Right lobe of liver (tissue), 6 donors: Measurements from ENCODE around the gene CCDC170. TPM values are rescaled to one million over a fixed set of nuclear protein-coding genes. Genes with fewer than 3 reads are reported as not detected.
A peak's percentile ranks its signal among the peaks of the same experiment; 100 is the strongest.

Experiments used
- ATAC-seq, 4 donors: fragments of 200-7000 bp; cut with Tn5 transposase; one replicate each; pipeline ENCODE4 v1.9.1; 2020; ENCODE audit warnings: mild to moderate bottlenecking in 4 of 4, moderate library complexity in 4 of 4
- DNase-seq, 3 donors: peaks; one replicate each; pipeline ENCODE4 v3.0.0-alpha.2; 2020
- H3K27ac ChIP-seq, 3 donors: fragments of 200-600 bp; one replicate each; pipeline ENCODE4 v1.8.0; 2022
- H3K27me3 ChIP-seq, 2 donors: fragments of 200-600 bp; one replicate each; pipeline ENCODE4 v1.8.0; 2022
- H3K36me3 ChIP-seq, 4 donors: fragments of 200-600 bp; sonication (generic) in 1 of 4; one replicate each; pipeline versions ENCODE4 v1.5.1 to v1.8.0; 2017 to 2022; ENCODE audit warnings: control low read depth in 1 of 4
- H3K4me1 ChIP-seq, 4 donors: fragments of 200-600 bp; sonication (generic) in 1 of 4; one replicate each; pipeline versions ENCODE4 v1.5.1 to v1.8.0; 2017 to 2022; ENCODE audit warnings: control low read depth in 1 of 4
- H3K4me3 ChIP-seq, 3 donors: fragments of 200-600 bp; one replicate each; pipeline ENCODE4 v1.8.0; 2022
- H3K9me3 ChIP-seq, 4 donors: fragments of 200-600 bp; sonication (generic) in 1 of 4; one replicate each; pipeline versions ENCODE4 v1.5.1 to v1.8.0; 2017 to 2022; ENCODE audit warnings: control low read depth in 1 of 4
- POLR2A ChIP-seq: fragments of 450-650 bp; IDR thresholded peaks from one replicate; pipeline ENCODE4 v1.6.1; 2017; ENCODE audit warnings: antibody characterized with exemption, mild to moderate bottlenecking
- WGBS: methylation state at CpG from one replicate; pipeline ENCODE4 v1.1.6; 2018; ENCODE audit warnings: low coverage, low lambda C conversion rate; ENCODE audit not compliant: insufficient coverage; ENCODE audit errors: missing lambda C conversion rate; 5-methylcytosine and 5-hydroxymethylcytosine counted together
- intact Hi-C, 2 donors: fragments of 100-400 bp; cut with DNase I; formaldehyde crosslinking; loops; one replicate each; pipeline versions ENCODE4 v1.11.2 to v1.14.1; 2022
- total RNA-seq, 6 experiments: library from RNA; depleted of rRNA in 2 of 6; stranded (reverse); fragments of >200 nt in 2 of 6; fragmentation: NEBNext Ultra II Directional in 3 of 6; extraction: Animal tissue kit (Norgen Biotek cat#: 25700) in 3 of 6; gene quantifications; one replicate each; pipeline versions ENCODE4 v1.1.0 to v1.2.4, GENCODE V29; 2016 to 2023
- TF ChIP-seq, protein P1 (sequence below), 4 donors: fragments of 200-600 bp in 3 of 4; fragments of 450-650 bp in 1 of 4; IDR thresholded peaks; one replicate each; pipeline versions ENCODE4 v1.5.1 to v1.8.0; 2016 to 2022; ENCODE audit warnings: antibody characterized with exemption in 4 of 4, mild to moderate bottlenecking in 2 of 4
- donor health status: DM: no; HTN: yes; CAD: no.
- donor health status: DM: no; HTN: no; CAD: no.
- donor health status: DM: no; HTN: no; CAD: no.
- donor health status: DM: no; HTN: yes; CAD: no.
- donor health status: DM: no; HTN: yes; CAD: no.

CCDC170 gene
- total RNA-seq, 6 experiments from 2014 or later = 0.31 to 0.93 (median 0.55) TPM

DNA sequence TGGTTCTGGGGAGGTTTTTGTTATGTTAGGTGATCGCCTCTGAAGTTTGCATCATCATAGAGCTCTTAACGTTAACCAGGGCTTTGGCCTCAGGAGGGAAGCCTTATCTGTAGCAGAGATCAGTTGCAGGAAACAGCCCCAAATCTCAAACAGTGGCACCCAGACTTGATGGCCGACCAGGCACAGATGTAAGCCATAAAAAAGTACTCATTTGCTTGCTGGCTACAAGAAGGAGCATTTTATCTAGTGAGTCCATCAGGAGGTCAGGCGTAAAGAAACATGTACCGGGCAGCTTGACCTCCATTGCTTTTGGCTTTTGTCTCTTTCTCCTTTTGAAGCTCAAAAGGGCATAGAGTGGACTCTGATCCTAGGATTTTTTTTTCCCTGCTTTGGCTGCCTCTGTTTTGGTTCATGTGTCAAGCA lies 122.3 kb downstream of the CCDC170 start:
- H3K36me3 ChIP-seq = no peaks in the 10 kb centered on the region
- peak overlapping the region; percentile 12 to 41 (median 15) for H3K4me3 ChIP-seq
- no peak for TF ChIP-seq POLR2A
- TF ChIP-seq, protein P1, sequence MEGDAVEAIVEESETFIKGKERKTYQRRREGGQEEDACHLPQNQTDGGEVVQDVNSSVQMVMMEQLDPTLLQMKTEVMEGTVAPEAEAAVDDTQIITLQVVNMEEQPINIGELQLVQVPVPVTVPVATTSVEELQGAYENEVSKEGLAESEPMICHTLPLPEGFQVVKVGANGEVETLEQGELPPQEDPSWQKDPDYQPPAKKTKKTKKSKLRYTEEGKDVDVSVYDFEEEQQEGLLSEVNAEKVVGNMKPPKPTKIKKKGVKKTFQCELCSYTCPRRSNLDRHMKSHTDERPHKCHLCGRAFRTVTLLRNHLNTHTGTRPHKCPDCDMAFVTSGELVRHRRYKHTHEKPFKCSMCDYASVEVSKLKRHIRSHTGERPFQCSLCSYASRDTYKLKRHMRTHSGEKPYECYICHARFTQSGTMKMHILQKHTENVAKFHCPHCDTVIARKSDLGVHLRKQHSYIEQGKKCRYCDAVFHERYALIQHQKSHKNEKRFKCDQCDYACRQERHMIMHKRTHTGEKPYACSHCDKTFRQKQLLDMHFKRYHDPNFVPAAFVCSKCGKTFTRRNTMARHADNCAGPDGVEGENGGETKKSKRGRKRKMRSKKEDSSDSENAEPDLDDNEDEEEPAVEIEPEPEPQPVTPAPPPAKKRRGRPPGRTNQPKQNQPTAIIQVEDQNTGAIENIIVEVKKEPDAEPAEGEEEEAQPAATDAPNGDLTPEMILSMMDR (IDR thresholded peaks at IDR 0.05) = no peak
- H3K27ac ChIP-seq = peak overlapping the region; percentile 60 to 87 (median 67)
- 13% methylated on average over 5 of the region's 5 CpGs for WGBS
- H3K4me1 ChIP-seq = peaks cover 0 to 33% (median 2%) of the 10 kb centered on the region in 4 donors
- H3K9me3 ChIP-seq = no peaks in the 10 kb centered on the region
- no peaks in the 10 kb centered on the region for H3K27me3 ChIP-seq
- intact Hi-C loops = no loop called here
- ATAC-seq (peak; percentile 67 to 89 (median 80)), DNase-seq (peak in 1 of 3 donors; percentile 53)

DNA sequence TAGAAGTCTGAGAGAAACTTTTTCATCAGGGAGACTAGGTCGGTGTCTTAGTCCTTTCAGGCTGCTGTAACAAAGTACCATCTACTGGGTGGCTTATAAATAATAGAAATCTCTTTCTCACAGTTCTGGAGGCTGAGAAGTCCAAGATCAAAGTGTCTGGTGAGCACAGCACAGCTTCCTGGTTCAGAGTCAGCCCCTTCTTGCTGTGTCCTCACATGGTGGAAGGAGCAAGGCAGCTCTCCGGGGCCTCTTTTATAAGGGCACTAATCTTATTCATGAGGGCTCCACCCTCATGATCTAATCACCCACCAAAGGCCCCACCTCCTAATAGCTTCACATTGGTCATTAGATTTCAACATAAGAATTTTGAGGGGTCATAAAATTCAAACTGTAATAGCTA lies 122.8 kb downstream of the CCDC170 start:
- Histone ChIP-seq H3K27me3 (no peaks in the 10 kb centered on the region), H3K36me3 (no peaks in the 10 kb centered on the region), H3K4me1 (peaks cover 0 to 33% (median 2%) of the 10 kb centered on the region in 4 donors), H3K4me3 (peak overlapping the region; percentile 12 to 41 (median 15)), H3K9me3 (no peaks in the 10 kb centered on the region), H3K27ac (peak overlapping the region; percentile 60 to 87 (median 67))
- TF ChIP-seq, protein P1 (IDR thresholded peaks at IDR 0.05) = no peak
- no peak for TF ChIP-seq POLR2A
- 22% methylated on average over 1 of the region's 2 CpGs for WGBS
- ATAC-seq (peak; percentile 32 to 47 (median 39)), DNase-seq (no peak)
- intact Hi-C loops = no loop called here

DNA sequence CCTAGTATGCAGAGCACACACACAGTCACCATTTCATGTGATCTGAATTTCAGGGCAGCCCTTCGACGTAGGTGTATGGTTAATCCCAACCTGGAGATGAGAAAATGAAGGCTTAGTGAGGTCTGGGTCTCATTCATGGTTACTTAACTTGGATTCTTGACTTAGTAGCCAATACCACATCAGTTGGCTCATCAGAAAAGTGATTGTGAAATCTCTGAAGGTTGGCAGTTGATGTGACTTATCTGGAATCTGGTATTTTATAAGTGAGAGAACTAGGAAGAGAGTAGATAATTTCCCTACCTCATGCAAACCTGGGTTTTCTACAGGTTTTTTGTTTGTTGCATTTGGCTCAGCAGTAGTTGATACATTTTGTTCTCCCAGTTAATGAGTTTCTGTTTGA lies 123.7 kb downstream of the CCDC170 start:
- H3K36me3 ChIP-seq = no peaks in the 10 kb centered on the region
- H3K4me3 ChIP-seq = no peak overlapping the region
- no peaks in the 10 kb centered on the region for H3K27me3 ChIP-seq
- no peak for TF ChIP-seq POLR2A
- TF ChIP-seq, protein P1 (IDR thresholded peaks at IDR 0.05) = no peak
- H3K27ac ChIP-seq = peak overlapping the region in 2 of 3 donors; percentile 60 to 87
- H3K9me3 ChIP-seq = no peaks in the 10 kb centered on the region
- H3K4me1 ChIP-seq = peaks cover 0 to 33% (median 2%) of the 10 kb centered on the region in 4 donors
- peak; percentile 72 to 76 (median 74) for ATAC-seq
- intact Hi-C loops = no loop called here
- DNase-seq = no peak
- WGBS = 54% methylated on average over 2 of the region's 2 CpGs

DNA sequence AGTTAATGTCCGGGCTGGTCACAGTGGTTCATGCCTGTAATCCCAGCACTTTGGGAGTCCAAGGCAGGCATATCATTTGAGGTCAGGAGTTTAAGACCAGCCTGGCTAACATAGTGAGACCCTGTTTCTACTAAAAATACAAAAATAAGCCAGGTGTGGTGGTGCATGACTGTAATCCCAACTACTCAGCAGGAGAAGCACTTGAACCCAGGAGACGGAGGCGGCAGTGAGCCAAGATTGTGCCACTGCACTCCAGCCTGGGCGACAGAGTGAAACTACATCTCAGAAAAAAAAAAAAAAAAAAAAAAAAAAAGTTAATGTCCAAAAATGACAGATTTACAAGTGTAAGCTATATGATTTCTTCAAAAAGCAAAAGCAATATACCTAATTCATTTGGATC lies 124.9 kb downstream of the CCDC170 start:
- Histone ChIP-seq H3K36me3 (no peaks in the 10 kb centered on the region), H3K4me3 (no peak overlapping the region), H3K27me3 (no peaks in the 10 kb centered on the region), H3K4me1 (peaks cover 0 to 33% (median 2%) of the 10 kb centered on the region in 4 donors), H3K27ac (no peak overlapping the region), H3K9me3 (no peaks in the 10 kb centered on the region)
- no peak for TF ChIP-seq POLR2A
- TF ChIP-seq, protein P1 (IDR thresholded peaks at IDR 0.05) = no peak
- intact Hi-C loops = no loop called here
- WGBS = 88% methylated on average over 4 of the region's 4 CpGs
- ATAC-seq (no peak), DNase-seq (no peak)

DNA sequence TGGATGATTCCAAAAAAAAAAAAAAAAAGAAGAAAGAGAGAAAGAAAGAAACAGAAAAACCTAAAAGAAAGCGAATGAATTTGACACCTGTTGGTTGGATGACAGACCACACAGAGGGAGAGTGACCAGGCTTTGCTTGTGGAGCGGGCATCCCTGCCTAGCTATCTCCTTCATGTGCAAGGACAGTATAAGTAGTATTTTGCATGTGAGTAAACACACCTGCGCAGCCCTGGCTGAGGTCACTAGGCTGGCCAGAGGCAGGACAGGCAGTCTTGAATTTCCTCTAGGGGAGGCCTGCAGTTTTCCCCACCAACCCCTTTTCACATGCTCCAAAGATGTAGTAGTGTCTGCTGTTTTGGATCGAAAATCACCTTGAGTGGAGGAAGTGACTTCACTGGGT lies 126.4 kb downstream of the CCDC170 start:
- WGBS = 100% methylated on average over 2 of the region's 4 CpGs
- intact Hi-C loops = no loop called here
- Histone ChIP-seq H3K27ac (no peak overlapping the region), H3K4me1 (peaks cover 0 to 29% (median 2%) of the 10 kb centered on the region in 4 donors), H3K36me3 (no peaks in the 10 kb centered on the region), H3K4me3 (no peak overlapping the region), H3K9me3 (no peaks in the 10 kb centered on the region), H3K27me3 (no peaks in the 10 kb centered on the region)
- DNase-seq (no peak), ATAC-seq (no peak)
- no peak for TF ChIP-seq POLR2A
- TF ChIP-seq, protein P1 (IDR thresholded peaks at IDR 0.05) = no peak
